ENCODE measurements around the gene EPB41L4A.

DNA sequence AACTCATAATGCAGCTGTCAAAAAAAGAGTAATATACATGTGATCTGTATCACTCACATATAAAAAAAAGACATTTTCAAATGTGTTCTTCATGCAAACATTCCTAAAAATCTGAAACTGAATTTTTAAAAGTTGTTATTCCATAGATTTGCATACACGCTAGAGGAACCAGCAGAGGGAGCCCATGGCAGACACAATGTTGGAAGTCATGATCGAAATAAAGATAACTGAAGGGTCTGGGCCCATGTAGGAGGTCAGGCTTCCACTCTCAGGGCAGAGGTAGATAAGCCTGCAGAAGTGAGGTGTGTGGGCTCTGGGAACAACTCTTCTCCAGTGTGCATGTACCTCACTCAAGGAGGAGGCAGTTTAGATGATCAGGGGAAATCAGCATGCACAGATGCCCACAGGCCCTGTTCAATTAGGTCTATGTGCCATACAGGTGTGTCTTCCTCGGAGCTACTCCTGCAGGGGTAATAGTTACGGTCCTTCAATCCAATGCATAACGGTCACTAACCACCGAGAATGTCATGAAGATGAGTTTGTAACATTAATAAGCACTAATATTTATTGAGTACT is 208.6 kb downstream of the EPB41L4A start:
- TF ChIP-seq, protein P1, sequence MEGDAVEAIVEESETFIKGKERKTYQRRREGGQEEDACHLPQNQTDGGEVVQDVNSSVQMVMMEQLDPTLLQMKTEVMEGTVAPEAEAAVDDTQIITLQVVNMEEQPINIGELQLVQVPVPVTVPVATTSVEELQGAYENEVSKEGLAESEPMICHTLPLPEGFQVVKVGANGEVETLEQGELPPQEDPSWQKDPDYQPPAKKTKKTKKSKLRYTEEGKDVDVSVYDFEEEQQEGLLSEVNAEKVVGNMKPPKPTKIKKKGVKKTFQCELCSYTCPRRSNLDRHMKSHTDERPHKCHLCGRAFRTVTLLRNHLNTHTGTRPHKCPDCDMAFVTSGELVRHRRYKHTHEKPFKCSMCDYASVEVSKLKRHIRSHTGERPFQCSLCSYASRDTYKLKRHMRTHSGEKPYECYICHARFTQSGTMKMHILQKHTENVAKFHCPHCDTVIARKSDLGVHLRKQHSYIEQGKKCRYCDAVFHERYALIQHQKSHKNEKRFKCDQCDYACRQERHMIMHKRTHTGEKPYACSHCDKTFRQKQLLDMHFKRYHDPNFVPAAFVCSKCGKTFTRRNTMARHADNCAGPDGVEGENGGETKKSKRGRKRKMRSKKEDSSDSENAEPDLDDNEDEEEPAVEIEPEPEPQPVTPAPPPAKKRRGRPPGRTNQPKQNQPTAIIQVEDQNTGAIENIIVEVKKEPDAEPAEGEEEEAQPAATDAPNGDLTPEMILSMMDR (IDR thresholded peaks at IDR 0.05), result peak; percentile 58 to 70 (median 64)
- TF ChIP-seq POLR2A (IDR thresholded peaks at IDR 0.05), result no peak

Measured in adrenal gland (tissue), 5 donors.